ENCODE measurements around the gene ATMIN. TPM values are rescaled to one million over a fixed set of nuclear protein-coding genes. Genes with fewer than 3 reads are reported as not detected.

Gene ATMIN
- total RNA-seq, 1 donor = 54.0 TPM

DNA sequence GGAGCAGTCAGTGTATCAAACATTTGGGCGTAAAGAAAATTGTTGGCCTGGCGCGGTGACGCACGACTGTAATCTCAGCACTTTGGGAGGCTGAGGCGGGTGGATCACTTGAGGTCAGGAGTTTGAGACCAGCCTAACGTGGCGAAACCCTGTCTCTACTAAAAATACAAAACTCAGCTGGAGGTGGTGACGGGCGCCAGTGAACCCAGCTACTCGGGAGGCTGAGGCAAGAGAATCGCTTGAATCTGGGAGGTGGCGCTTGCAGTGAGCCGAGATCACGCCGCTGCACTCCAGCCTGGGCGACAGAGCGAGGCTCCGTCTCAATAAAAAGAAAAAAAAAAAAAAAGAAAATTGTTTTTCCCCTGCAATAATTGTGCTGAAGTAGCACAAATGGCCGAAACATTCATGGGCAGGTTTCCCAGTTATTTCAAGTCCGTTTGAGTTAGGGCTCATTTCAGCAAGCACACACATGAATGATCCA, 59.2 kb downstream of the ATMIN start:
- DNase-seq (ENCODE audit: low read depth) = peak; percentile 26
- H3K4me3 ChIP-seq (ENCODE audit: low read depth, low read length) = peak overlapping the region; percentile 79
- TF ChIP-seq, protein P1, sequence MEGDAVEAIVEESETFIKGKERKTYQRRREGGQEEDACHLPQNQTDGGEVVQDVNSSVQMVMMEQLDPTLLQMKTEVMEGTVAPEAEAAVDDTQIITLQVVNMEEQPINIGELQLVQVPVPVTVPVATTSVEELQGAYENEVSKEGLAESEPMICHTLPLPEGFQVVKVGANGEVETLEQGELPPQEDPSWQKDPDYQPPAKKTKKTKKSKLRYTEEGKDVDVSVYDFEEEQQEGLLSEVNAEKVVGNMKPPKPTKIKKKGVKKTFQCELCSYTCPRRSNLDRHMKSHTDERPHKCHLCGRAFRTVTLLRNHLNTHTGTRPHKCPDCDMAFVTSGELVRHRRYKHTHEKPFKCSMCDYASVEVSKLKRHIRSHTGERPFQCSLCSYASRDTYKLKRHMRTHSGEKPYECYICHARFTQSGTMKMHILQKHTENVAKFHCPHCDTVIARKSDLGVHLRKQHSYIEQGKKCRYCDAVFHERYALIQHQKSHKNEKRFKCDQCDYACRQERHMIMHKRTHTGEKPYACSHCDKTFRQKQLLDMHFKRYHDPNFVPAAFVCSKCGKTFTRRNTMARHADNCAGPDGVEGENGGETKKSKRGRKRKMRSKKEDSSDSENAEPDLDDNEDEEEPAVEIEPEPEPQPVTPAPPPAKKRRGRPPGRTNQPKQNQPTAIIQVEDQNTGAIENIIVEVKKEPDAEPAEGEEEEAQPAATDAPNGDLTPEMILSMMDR (IDR thresholded peaks at IDR 0.05; ENCODE audit: insufficient read depth, low read depth, low read length) = no peak

DNA sequence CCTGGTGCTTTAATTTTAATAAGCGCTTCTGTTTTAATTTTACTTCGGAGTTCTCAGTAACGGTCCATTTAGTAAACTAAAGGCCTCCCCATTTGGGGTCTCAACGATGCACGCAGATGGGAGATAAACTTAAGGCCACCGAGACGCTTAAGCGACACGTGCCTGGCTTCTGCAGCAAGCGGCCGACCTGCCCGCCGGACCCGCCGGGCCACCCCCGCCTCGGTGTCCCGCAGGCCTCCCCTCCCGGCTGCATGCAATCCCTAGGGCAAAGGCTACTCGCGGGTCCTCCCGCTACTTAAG, 60.0 kb downstream of the ATMIN start:
- no peak for DNase-seq (ENCODE audit: low read depth)
- TF ChIP-seq, protein P1 (IDR thresholded peaks at IDR 0.05; ENCODE audit: insufficient read depth, low read depth, low read length) = no peak
- H3K4me3 ChIP-seq (ENCODE audit: low read depth, low read length) = peak overlapping the region; percentile 79

DNA sequence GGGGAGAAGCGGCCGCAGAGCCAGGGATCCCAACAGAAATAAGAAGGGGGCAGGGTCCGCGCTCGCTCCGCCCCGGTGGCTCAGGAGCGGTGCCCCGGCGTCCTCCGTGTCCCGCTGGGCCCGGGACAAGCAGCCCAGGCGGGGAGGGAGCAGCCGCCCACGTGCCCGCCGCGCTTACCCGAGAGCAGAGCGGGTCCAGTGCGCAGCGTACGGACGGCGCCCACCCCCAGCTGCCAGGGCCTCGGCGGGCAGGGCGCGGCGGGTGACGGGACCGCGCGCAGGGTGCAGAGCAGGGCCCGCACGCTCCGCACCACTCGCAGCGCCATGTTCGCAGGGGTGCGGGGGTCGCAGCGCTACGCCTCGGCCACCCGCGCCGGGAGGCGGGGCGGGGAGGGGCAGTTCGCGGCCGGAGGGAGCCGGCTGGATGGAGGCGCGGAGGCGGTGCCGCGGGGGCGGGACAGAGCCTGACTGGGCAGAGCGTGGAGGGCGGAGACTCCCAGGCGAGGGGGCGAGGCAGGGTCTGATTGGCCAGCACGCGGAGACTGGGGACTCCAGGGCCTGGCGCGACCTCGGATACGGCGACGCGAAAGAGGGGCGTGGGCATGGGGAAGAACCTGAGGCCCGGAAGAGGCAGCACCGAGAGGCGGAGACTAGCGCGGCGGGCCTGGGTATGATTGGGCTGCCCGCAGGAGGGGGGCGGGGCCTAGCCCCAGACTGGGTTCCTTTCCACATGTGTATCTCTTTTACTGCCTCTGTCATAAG, 60.5 kb downstream of the ATMIN start, which contains the start of gene GCSH:
GCSH (minus strand) TSS at position 443 of the 762 bp plus-strand sequence; CDS start at position 326, 117 bp downstream.
- TF ChIP-seq, protein P1 (IDR thresholded peaks at IDR 0.05; ENCODE audit: insufficient read depth, low read depth, low read length) = no peak
- peak; percentile 99 for DNase-seq (ENCODE audit: low read depth)
- peak within 1 kb of the TSS; percentile 79 for H3K4me3 ChIP-seq (ENCODE audit: low read depth, low read length)

GRCh38 chr16:81096715-81097208, 61.1 kb downstream of the ATMIN start:
- no peak for DNase-seq (ENCODE audit: low read depth)
- H3K4me3 ChIP-seq (ENCODE audit: low read depth, low read length) = peak overlapping the region; percentile 29
- TF ChIP-seq, protein P1 (IDR thresholded peaks at IDR 0.05; ENCODE audit: insufficient read depth, low read depth, low read length) = no peak

Small RNAs within 50 kb of the gene (small RNA-seq; reads per million reads assigned to genes)
- gene AC092718.3 = not detected

Other genes with a start within 250 kb of the ATMIN start
- gene CDYL2, start 231.2 kb upstream of the ATMIN start, total RNA-seq = 9.3 and 14.2 TPM in 2 replicates
- 28.0 and 30.7 TPM in 2 replicates for gene CMC2, start 29.0 kb upstream of the ATMIN start, total RNA-seq
- 44.5 and 64.8 TPM in 2 replicates for gene CENPN, start 28.6 kb upstream of the ATMIN start, total RNA-seq
- 0.86 and 0.97 TPM in 2 replicates for gene C16orf46, start 41.4 kb downstream of the ATMIN start, total RNA-seq
- gene GCSH, start 60.6 kb downstream of the ATMIN start, total RNA-seq = 14.5 and 21.2 TPM in 2 replicates
- not detected in 2 replicates for gene BCO1, start 202.8 kb downstream of the ATMIN start, total RNA-seq